Choroid plexus epithelial cell (primary cell): ENCODE data around the gene TSFM.
A peak's percentile ranks its signal among the peaks of the same experiment; 100 is the strongest.

Experiments
- DNase-seq: peaks from one replicate; pipeline ENCODE4 v3.0.0-alpha.2; 2010; ENCODE audit warnings: low read depth
- H3K4me3 ChIP-seq: 2 replicates; pipeline ENCODE4 v1.5.1; 2011; ENCODE audit warnings: low read depth, mild to moderate bottlenecking, control low read depth, low read length, moderate library complexity
- CTCF ChIP-seq: conservative IDR thresholded peaks from 2 replicates; pipeline ENCODE4 v1.5.1; 2011; ENCODE audit warnings: low read depth, mild to moderate bottlenecking, control low read depth, inconsistent platforms, low read length, moderate library complexity

TSFM gene

GRCh38 chr12:57737467-57738460 is 44.8 kb upstream of the TSFM start:
- peak overlapping the region; percentile 11 for H3K4me3 ChIP-seq
- TF ChIP-seq CTCF = peak; percentile 44
- DNase-seq = no peak

- no peak for TF ChIP-seq CTCF
- H3K4me3 ChIP-seq = peak within 1 kb of the TSS; percentile 11
- DNase-seq = no peak
Observed at GRCh38 chr12:57738661-57739237, 43.8 kb upstream of the TSFM start, which contains the start of gene AGAP2. AGAP2 (minus strand) TSS chr12:57738742; CDS start chr12:57738246, 496 bp downstream.

GRCh38 chr12:57739387-57739786 is 43.2 kb upstream of the TSFM start:
- DNase-seq = no peak
- no peak overlapping the region for H3K4me3 ChIP-seq
- no peak for TF ChIP-seq CTCF

- no peak for TF ChIP-seq CTCF
- DNase-seq = no peak
- H3K4me3 ChIP-seq = no peak overlapping the region
Observed at GRCh38 chr12:57739914-57740538, 42.6 kb upstream of the TSFM start.

- no peak overlapping the region for H3K4me3 ChIP-seq
- DNase-seq = no peak
- TF ChIP-seq CTCF = no peak
Observed at GRCh38 chr12:57740656-57741412, 41.8 kb upstream of the TSFM start.

GRCh38 chr12:57741413-57741789 is 41.2 kb upstream of the TSFM start:
- no peak for DNase-seq

More at GRCh38 chr12:57741413-57741789, 41.2 kb upstream of the TSFM start:
- no peak for TF ChIP-seq CTCF
- no peak overlapping the region for H3K4me3 ChIP-seq
